Ovary (tissue), 9 donors: ENCODE measurements around the gene TMPRSS3. TPM values are rescaled to one million over a fixed set of nuclear protein-coding genes. Genes with fewer than 3 reads are reported as not detected.

Experiments used
- DNase-seq, 5 donors: peaks; one replicate each; pipeline ENCODE4 v3.0.0-alpha.2; 2019 to 2020
- H3K27ac ChIP-seq, 2 donors: fragments of 200-600 bp; one replicate each; pipeline versions ENCODE4 v1.5.1 to v1.8.0; 2019 to 2022
- H3K27me3 ChIP-seq: fragments of 200-600 bp; one replicate; pipeline ENCODE4 v1.8.0; 2022
- H3K36me3 ChIP-seq: fragments of 200-600 bp; sonication (generic); one replicate; pipeline ENCODE4 v1.5.1; 2019
- H3K4me1 ChIP-seq: one replicate; pipeline ENCODE4 v1.8.1; 2013; ENCODE audit warnings: mild to moderate bottlenecking, moderate library complexity; ENCODE audit not compliant: insufficient read depth
- H3K4me3 ChIP-seq: fragments of 200-600 bp; sonication (generic); one replicate; pipeline ENCODE4 v1.5.1; 2017
- H3K9me3 ChIP-seq, 2 donors: fragments of 200-600 bp in 1 of 2; sonication (generic) in 1 of 2; one replicate each; pipeline versions ENCODE4 v1.5.1 to v1.8.1; 2013 to 2019; ENCODE audit warnings: mild to moderate bottlenecking in 1 of 2, moderate library complexity in 1 of 2
- CTCF ChIP-seq, 3 donors: fragments of 450-650 bp in 2 of 3; fragments of 200-600 bp in 1 of 3; IDR thresholded peaks; one replicate each; pipeline versions ENCODE4 v1.5.1 to v1.8.0; 2016 to 2022; ENCODE audit warnings: antibody characterized with exemption in 3 of 3, mild to moderate bottlenecking in 1 of 3
- EP300 ChIP-seq: sonication (generic); formaldehyde crosslinking; IDR thresholded peaks from one replicate; pipeline ENCODE4 v1.6.1; 2017; ENCODE audit warnings: antibody characterized with exemption
- POLR2A ChIP-seq: fragments of 450-650 bp; IDR thresholded peaks from one replicate; pipeline ENCODE4 v1.6.1; 2017; ENCODE audit warnings: antibody characterized with exemption, mild to moderate bottlenecking, moderate library complexity
- WGBS, 3 donors: extraction: QIAGEN DNeasy Blood & Tissue Kit in 1 of 3; methylation state at CpG; one replicate each; pipeline versions ENCODE4 v1.1.5 to v1.1.7; 2013 to 2017; 5-methylcytosine and 5-hydroxymethylcytosine counted together
- intact Hi-C, 4 donors: fragments of 100-400 bp; cut with DNase I; formaldehyde crosslinking; loops; one replicate each; pipeline versions ENCODE4 v1.11.0 to v1.15.1; 2022 to 2023
- polyA plus RNA-seq, 2 donors: library from polyadenylated mRNA; stranded (reverse); fragments of 200-250 nt in 1 of 2; fragments of 350-450 nt in 1 of 2; fragmentation: Illumina TruSeq in 1 of 2; extraction: RNeasy Lipid Tissue Mini Kit (QIAGEN cat#74804) in 1 of 2; gene quantifications; one replicate each; pipeline ENCODE4 v1.2.3, GENCODE V29; 2013 to 2014
- total RNA-seq, 7 donors: library from RNA; depleted of rRNA in 2 of 7; stranded (reverse); fragments of >200 nt in 2 of 7; fragmentation: NEBNext Ultra II Directional in 3 of 7; extraction: Animal tissue kit (Norgen Biotek cat#: 25700) in 3 of 7; gene quantifications; one replicate each; pipeline versions ENCODE4 v1.1.0 to v1.2.4, GENCODE V29; 2016 to 2023
- donor health status: DM: no; HTN: no; CAD: no; lungs with moderate emphysema.
- donor health status: DM: no; HTN: no; CAD: no.
- donor health status: Bipolar disorder and iron deficiency.
- donor health status: DM: yes; HTN: yes; CAD: no.
- donor health status: DM: no; HTN: no; CAD: no.
- donor health status: DM: yes; HTN: yes; CAD: no.

The TMPRSS3 gene
- total and polyA plus RNA-seq, 9 donors, result 0.07 to 28.6 (median 1.4) TPM; not detected in 2

DNA sequence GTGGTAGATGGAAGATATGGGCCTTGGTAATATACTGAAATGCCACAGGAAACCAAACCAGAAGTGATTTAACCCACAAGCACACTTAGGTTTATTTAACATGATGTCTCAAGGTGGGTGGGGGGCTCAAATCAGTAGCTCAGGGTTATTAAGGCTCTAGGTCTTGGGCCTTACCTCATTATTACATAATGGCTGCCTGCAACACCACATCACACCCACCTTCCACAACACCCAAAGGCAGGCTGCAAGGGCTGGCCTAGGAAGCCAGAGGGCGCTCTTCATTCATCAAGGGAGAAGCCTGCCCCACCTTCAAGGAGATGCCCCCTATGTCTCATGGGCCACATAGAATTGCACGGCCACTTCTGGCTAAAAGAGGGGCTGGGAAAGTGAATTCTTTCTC, 35.5 kb downstream of the TMPRSS3 start:
- H3K4me1 ChIP-seq, result no peaks in the 10 kb centered on the region
- no peak overlapping the region for H3K27ac ChIP-seq
- intact Hi-C loops, result no loop called here
- H3K27me3 ChIP-seq, result no peaks in the 10 kb centered on the region
- H3K36me3 ChIP-seq, result no peaks in the 10 kb centered on the region
- WGBS, 3 donors, result 58 to 71% (median 71%) methylated on average over 2 of the region's 2 CpGs
- no peak for TF ChIP-seq EP300
- TF ChIP-seq POLR2A, result no peak
- TF ChIP-seq CTCF (IDR thresholded peaks at IDR 0.05), result no peak
- DNase-seq, result no peak
- H3K9me3 ChIP-seq, result peaks cover 0 to 5% of the 10 kb centered on the region in 2 donors
- no peak overlapping the region for H3K4me3 ChIP-seq

DNA sequence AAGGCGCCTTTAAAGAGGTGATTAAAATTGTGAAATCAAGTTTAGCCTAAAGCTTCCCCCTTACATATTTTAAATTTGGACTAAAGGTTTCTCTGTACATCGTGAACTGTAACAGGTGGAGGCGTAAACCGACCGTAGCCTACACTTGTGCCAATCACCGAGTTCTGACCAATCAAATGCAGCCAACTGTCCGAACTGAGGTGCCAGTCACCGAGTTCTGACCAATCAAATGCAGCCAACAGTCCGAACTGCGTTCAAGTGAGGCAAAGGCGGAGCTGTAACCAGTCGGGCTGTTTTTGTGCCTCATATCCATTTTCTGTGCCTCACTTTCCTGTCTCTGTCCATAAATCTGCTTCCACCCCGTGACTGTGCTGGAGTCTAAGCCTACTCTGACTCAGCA, 36.9 kb downstream of the TMPRSS3 start:
- Histone ChIP-seq H3K4me3 (no peak overlapping the region), H3K9me3 (peaks cover 0 to 5% of the 10 kb centered on the region in 2 donors), H3K4me1 (no peaks in the 10 kb centered on the region), H3K27ac (no peak overlapping the region), H3K27me3 (no peaks in the 10 kb centered on the region), H3K36me3 (no peaks in the 10 kb centered on the region)
- 83 to 85% (median 85%) methylated on average over 13 of the region's 13 CpGs for WGBS, 3 donors
- intact Hi-C loops, result no loop called here
- no peak for DNase-seq
- TF ChIP-seq EP300 (no peak), CTCF (IDR thresholded peaks at IDR 0.05) (no peak), POLR2A (no peak)

DNA sequence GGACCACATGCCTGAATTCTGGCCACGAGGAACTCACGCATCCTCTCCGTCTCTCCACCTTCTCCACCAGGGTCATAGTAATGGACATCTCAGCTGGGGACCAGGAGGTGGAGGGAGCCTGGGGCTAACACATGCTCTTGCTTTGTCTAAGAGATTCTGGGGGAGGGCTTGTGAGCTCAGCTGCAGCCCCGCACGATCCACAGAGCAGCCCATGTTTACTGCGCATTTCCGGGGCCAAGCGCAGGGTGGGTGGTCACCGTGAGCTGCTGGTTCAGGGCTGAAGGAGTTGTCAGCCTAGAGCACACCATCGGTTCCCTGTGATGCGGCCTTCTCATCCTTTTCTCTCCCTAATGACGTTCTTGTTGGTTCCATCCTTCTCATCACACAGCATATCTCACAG, 37.6 kb downstream of the TMPRSS3 start:
- H3K27me3 ChIP-seq, result no peaks in the 10 kb centered on the region

GRCh38 chr21:42357307-42357706, 38.5 kb downstream of the TMPRSS3 start:
- peaks cover 0 to 5% of the 10 kb centered on the region in 2 donors for H3K9me3 ChIP-seq
- no peaks in the 10 kb centered on the region for H3K27me3 ChIP-seq
- intact Hi-C loops, result no loop called here
- no peak for DNase-seq
- H3K27ac ChIP-seq, result no peak overlapping the region
- 66 to 73% (median 67%) methylated on average over 3 of the region's 3 CpGs for WGBS, 3 donors
- H3K36me3 ChIP-seq, result no peaks in the 10 kb centered on the region
- no peaks in the 10 kb centered on the region for H3K4me1 ChIP-seq
- TF ChIP-seq CTCF (IDR thresholded peaks at IDR 0.05), result no peak
- TF ChIP-seq POLR2A, result no peak
- TF ChIP-seq EP300, result no peak
- H3K4me3 ChIP-seq, result no peak overlapping the region

More for the DNA sequence above, 37.6 kb downstream of the TMPRSS3 start:
- TF ChIP-seq EP300, result no peak
- TF ChIP-seq POLR2A, result no peak
- no peak for TF ChIP-seq CTCF (IDR thresholded peaks at IDR 0.05)
- Histone ChIP-seq H3K27ac (no peak overlapping the region), H3K36me3 (no peaks in the 10 kb centered on the region), H3K4me1 (no peaks in the 10 kb centered on the region), H3K4me3 (no peak overlapping the region), H3K9me3 (peaks cover 0 to 5% of the 10 kb centered on the region in 2 donors)
- intact Hi-C loops, result no loop called here
- DNase-seq, result no peak
- 88 to 92% (median 90%) methylated on average over 12 of the region's 12 CpGs for WGBS, 3 donors

- WGBS, 3 donors, result 41 to 91% (median 46%) methylated on average over 6 of the region's 6 CpGs
- Histone ChIP-seq H3K4me3 (no peak overlapping the region), H3K9me3 (peaks cover 0 to 5% of the 10 kb centered on the region in 2 donors), H3K27me3 (no peaks in the 10 kb centered on the region), H3K27ac (no peak overlapping the region), H3K4me1 (no peaks in the 10 kb centered on the region), H3K36me3 (no peaks in the 10 kb centered on the region)
- TF ChIP-seq POLR2A (no peak), CTCF (IDR thresholded peaks at IDR 0.05) (no peak), EP300 (no peak)
- DNase-seq, result no peak
- intact Hi-C loops, result no loop called here
These were observed 39.2 kb downstream of the TMPRSS3 start for GRCh38 chr21:42356650-42357049.
